NCI-H82 (cell line): ENCODE data around the gene CSPG4.
"Not testable (repeated sequence)": the region's sequence is repeated elsewhere in the genome, so short reads cannot be mapped to it uniquely, and the experiment has no call there.

Experiments
- DNase-seq: peaks from one replicate; lab custom pipeline; 2025; lab: John Stamatoyannopoulos, UW

CSPG4 gene, protein sequence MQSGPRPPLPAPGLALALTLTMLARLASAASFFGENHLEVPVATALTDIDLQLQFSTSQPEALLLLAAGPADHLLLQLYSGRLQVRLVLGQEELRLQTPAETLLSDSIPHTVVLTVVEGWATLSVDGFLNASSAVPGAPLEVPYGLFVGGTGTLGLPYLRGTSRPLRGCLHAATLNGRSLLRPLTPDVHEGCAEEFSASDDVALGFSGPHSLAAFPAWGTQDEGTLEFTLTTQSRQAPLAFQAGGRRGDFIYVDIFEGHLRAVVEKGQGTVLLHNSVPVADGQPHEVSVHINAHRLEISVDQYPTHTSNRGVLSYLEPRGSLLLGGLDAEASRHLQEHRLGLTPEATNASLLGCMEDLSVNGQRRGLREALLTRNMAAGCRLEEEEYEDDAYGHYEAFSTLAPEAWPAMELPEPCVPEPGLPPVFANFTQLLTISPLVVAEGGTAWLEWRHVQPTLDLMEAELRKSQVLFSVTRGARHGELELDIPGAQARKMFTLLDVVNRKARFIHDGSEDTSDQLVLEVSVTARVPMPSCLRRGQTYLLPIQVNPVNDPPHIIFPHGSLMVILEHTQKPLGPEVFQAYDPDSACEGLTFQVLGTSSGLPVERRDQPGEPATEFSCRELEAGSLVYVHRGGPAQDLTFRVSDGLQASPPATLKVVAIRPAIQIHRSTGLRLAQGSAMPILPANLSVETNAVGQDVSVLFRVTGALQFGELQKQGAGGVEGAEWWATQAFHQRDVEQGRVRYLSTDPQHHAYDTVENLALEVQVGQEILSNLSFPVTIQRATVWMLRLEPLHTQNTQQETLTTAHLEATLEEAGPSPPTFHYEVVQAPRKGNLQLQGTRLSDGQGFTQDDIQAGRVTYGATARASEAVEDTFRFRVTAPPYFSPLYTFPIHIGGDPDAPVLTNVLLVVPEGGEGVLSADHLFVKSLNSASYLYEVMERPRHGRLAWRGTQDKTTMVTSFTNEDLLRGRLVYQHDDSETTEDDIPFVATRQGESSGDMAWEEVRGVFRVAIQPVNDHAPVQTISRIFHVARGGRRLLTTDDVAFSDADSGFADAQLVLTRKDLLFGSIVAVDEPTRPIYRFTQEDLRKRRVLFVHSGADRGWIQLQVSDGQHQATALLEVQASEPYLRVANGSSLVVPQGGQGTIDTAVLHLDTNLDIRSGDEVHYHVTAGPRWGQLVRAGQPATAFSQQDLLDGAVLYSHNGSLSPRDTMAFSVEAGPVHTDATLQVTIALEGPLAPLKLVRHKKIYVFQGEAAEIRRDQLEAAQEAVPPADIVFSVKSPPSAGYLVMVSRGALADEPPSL (N-terminal part only)

GRCh38 chr15:75712668-75713337 lies at the start of gene CSPG4:
TSS of gene CSPG4 (minus strand) at chr15:75712848. CDS start at chr15:75712755, 93 bp downstream.
- DNase-seq: peak; percentile 62

- DNase-seq: not testable (repeated sequence)
These were observed 49.7 kb upstream of the CSPG4 start for GRCh38 chr15:75762357-75762718.

- no peak for DNase-seq
These were observed 49.1 kb upstream of the CSPG4 start for GRCh38 chr15:75761446-75762356.

DNA sequence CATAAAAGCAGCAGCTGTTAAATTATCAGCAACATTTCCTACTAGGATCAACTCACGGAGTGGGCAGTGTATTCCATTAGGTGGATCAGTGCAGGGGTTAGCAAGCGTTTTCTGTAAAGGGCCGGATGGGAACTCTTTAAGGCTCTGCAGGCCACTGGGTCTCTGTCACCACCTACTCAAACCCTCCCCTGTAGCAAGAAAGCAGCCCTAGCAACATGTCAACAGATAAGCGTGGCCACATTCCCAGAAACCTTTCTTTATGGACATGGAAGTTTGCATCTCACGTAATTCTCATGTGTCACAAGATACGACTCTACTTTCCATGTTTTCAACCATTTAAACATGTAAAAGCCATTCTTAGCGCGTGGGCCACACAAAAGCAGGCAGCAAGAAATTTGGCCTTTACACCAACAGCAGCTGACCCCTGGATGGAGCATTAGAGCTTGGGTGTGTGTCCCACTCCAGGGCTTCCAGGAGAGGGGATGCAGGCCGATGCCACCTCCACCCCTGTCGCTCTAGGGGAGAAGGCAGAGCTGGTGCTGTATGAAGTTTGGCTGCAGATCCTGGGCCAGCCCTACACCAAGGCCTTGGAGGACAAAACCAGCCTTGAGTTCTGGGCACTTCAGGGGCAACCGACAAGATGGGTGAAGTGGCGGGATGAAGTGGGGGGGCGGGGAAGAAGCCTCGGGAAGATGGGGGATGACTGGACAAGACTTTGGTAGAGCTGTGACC lies 48.2 kb upstream of the CSPG4 start:
- DNase-seq: no peak

- not testable (repeated sequence) for DNase-seq
These were observed 47.5 kb upstream of the CSPG4 start for GRCh38 chr15:75760131-75760520.

DNA sequence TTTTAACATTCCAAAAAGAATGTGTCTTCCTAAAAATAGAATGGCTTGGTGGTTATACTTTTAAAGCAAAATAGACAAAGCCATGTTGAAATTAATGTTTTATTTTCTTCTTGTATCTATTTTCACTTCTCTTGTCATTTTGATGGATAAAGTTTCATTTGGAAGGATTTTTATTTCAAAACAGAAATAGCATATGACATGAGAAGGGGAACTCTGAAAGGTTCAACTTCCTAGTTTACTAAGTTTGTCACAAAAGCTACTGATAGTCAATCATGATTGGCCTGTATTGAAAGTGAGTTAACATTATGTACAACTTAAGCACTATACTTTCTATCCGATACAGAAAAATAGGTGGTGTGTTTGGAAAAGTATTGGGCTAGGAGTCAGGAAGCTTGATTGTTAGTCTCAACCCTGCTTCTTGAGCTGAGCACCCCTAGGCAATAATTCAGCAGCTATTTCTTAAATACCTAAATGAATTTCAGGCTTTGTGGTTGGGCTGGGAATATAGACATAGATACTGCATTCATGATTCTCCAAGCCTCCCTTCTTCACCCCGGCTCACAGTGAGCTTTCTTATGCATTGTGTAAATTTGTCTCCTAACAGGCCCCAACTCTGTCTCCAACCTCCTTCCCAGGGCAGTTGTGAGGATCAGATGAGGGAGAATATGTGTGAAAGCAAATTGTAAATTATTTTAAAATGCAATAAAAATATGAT lies 46.9 kb upstream of the CSPG4 start:
- no peak for DNase-seq

- peak; percentile 95 for DNase-seq
These were observed 45.6 kb upstream of the CSPG4 start for GRCh38 chr15:75758071-75758872.

DNA sequence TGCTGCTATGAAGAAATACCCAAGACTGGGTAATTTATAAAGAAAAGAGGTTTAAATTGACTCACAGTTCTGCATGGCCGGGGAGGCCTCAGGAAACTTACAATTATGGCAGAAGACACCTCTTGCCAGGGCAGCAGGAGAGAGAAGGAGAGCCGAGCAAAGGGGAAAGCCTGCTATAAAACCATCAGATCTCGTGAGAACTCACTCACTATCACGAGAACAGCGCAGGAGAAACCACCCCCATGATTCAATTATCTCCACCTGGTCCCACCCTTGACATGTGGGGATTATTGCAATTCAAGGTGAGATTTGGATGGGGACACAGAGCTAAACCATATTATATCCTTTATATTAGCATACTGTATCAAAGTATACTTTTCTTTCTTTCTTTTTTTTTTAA lies 42.2 kb upstream of the CSPG4 start:
- DNase-seq: not testable (repeated sequence)

DNA sequence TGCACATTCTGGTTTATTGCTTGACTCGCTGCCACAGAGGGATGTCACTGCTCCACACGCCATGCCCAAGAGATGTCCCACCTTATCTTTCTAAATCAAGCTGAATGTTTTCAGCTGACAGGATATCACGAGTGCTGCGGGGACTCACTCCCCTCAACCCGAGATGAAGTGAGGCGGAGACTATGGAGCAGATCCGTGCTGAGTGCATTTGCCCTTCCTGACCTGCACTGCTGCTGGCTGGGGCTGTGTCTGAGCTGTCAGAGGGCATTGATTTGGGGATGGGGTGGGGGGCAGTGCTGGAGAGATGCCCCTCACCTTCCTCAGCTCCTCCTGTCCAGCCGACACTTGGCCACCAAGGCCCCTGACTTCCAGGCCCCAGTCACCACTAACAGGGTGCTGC lies 40.5 kb upstream of the CSPG4 start:
- no peak for DNase-seq

DNA sequence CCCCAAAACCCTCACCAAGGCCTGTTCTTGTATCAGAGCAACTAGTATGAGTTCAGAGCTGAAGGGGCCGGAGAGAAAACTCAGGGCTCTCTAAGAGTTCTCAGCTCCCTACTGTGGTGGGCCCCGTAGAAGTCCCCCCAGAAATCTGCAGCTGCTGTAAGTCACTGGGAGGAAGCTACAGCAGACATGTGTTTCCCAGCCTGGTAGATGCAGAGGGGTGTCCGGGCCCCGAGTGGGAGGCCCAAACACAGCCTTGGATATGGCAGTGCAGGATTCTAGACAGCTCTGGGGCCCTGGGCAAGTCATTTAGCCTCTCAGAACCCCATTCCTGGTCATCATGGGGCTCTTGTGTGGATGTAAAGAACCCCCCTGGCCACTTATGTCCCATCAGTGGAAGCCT lies 39.2 kb upstream of the CSPG4 start:
- no peak for DNase-seq

DNA sequence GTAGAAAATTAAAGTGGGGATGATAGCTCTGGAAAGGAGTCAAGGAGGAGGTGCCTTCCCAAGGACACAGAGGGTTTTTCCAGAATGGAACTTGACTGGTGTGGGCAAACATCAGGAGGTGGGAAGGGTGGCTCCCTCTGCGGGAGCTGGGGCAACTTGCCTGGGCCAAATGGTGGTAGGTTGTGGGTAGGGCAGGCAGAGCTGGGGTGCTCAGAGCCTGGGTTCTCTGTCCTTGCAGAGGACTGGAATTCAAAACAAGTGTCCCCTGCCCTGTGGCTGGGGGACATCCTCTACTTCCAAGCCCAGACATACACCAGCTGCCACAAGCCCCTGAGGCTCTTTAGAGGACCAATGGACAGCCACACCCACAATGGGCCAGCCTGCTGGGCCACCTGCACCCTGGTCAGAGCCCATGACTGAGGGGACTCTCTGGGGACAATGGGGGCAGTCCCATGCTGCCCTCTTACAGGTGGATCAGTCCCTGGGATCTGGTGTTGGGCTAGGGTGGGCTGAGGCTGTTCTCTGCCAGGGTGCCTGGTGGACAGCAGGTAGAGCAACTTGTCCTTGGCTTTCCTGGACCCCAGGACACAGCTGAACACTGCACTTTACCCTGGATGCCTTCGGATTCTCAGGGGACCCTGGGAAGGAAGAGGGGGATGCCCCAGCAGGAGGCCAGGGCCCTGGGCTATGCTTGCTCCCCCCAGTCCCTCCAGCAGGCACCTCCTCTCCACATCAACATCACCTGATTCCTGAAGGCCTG lies 38.6 kb upstream of the CSPG4 start:
- no peak for DNase-seq

- DNase-seq: no peak
These were observed 37.8 kb upstream of the CSPG4 start for GRCh38 chr15:75750261-75751050.

DNA sequence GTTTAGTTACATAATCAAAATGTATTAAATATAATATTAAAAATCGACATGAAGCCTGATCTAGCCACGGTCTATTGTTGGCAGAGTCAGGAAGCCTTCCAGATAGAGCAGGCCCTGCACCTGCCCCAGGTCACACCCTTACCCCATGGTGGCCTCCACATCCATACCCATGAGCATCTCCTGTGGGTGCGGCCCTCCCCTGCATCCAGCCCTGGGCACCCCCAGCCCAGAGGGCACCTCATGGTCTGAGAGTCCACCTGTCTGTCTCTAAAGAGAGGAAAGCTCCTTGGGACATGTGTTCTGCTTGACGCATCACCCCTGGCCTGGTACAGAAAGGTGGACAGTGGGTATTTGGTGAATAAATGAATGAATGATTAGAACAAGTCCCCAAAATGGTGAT lies 37.2 kb upstream of the CSPG4 start:
- DNase-seq: no peak

DNA sequence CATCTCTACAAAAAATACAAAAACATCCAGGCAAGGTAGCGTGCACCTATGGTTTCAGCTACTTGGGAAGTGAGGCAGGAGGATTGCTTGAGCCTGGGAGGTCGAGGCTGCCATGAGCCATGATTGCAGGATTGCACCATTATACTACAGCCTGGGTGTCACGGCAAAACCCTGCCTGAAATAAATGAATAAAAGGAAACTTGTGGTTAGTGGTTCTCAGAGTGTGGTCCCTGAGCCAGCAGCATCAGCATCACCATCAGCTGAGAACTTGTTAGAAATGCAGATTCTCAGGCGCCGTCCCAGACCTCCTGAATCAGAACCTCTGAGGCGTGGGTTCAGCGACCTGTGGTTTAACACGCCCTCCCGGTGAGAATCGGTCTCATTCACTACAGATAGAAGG lies 36.2 kb upstream of the CSPG4 start:
- DNase-seq: not testable (repeated sequence)

DNA sequence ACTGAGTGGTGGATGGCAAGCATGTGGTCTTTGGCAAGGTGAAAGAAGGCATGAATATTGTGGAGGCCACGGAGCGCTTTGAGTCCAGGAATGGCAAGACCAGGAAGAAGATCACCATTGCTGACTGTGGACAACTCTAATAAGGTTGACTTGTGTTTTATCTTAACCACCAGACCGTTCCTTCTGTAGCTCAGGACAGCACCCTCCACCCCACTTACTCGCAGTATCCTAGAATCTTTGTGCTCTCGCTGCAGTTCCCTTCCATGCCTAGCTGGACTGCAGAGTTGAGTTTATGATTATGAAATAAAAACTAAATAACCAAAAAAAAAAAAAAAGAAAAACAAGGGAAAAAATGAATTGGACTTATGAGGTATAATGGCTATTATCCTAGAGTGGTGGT lies 34.5 kb upstream of the CSPG4 start:
- not testable (repeated sequence) for DNase-seq

- peak; percentile 88 for DNase-seq
These were observed 32.7 kb upstream of the CSPG4 start for GRCh38 chr15:75745305-75745704.

- DNase-seq: not testable (repeated sequence)
These were observed 29.7 kb upstream of the CSPG4 start for GRCh38 chr15:75742346-75742745.
